Measurements from ENCODE around the gene NSRP1.

DNA sequence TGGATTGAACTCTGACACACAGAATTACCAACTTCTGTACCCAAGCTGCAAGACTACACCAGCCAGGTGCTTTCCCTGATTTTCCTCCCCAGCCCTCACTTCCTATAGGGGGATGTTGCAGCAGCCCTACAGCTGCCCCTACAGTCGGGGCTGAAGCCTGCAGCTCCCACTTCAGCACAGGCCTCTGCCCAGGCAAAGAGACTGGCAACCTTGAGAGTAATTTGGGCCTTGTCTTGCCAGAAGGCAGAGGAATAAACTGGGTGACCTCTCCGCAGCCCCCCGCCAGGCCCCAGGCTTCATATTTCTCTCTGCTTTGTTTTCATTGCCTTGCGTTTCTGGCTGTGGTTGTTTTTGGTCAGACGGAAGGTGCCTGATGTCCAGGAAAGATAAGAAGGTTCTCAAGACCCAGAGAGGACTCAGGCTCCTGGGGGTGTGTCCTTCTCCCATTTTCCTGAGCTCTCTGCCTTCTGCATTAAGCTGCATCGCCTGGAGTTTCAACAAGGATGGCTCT lies 86.9 kb downstream of the NSRP1 start:
- TF ChIP-seq EZH2 (IDR thresholded peaks at IDR 0.05; ENCODE audit: insufficient read depth, poor library complexity, severe bottlenecking) (no peak), EZH2phosphoT487 (IDR thresholded peaks at IDR 0.05; ENCODE audit: insufficient read depth, low read depth) (no peak)

All from GM23248 (cell line).